NCI-H1105 (cell line): ENCODE results near the gene ELFN1.

Experiments used
- DNase-seq: peaks from one replicate; lab custom pipeline; 2025; lab: John Stamatoyannopoulos, UW

The ELFN1 gene

DNA sequence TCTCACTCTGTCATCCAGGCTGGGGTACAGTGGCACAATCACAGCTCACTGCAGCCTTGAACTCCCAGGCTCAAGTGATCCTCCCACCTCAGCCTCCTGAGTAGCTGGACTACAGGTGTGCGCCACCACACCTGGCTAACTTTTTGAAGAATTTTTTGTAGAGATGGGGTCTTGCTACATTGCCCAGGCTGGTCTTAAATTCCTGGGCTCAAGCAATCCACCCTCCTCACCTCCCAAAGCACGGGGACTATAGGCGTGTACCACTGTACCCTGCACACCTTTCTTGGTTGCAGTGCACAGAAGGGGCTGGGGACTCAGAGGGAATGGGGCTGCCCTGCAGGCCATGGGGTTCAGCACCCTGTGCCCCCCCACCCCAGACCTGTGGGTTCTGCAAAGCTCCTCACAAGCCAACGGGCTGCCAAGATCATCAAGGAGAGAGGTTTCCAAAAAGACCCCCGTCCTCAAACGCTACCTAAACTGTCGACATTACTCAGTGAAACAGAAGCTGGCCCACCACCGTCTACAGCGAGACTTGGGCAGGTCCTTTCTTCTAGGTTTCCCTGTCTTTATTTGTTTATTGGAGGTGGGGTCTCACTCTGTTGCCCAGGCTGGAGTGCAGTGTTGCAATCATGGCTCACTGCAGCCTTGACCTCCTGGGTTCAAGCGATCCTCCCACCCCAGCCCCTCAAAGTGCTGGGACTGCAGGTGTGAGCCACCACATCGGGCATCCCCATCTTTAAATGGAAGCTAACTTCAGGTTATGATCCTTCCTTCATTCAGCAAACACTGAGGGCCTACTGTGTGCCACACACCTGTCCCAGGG is 26.6 kb upstream of the ELFN1 start:
- DNase-seq, result no peak

DNA sequence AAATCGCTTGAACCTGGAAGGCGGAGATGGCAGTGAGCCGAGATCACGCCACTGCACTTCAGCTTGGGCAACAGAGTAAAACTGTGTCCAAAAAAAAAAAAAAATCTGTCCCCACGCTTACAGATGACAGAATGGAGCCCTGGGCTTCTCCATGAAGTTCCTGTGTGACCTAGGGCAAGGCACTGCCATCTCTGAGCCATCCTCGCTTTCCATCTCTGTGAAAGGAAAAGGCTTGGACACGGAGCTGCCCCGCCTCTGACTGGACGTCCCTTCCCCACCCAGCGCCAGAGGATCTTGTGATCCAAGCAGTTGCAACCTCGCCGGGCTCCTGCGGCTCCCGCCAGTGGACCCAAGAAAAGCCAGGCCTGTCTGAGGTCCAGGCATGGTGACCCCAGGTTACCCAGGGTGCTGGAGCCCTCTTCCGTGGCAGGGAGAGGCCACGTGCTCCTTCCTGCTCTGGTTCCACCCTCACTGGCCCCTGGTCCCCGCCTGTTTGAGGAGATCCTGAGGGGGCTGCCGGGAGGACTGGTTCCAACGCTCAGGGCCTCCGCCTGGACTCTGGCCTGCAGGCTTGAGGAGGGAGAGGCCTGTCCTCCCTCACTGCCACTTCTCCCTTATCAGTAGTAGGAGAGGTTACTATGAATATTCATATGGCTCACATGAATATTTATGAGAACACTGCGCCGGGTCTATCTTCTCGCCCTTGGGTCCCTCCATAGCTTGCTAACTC is 25.6 kb upstream of the ELFN1 start:
- DNase-seq, result no peak

DNA sequence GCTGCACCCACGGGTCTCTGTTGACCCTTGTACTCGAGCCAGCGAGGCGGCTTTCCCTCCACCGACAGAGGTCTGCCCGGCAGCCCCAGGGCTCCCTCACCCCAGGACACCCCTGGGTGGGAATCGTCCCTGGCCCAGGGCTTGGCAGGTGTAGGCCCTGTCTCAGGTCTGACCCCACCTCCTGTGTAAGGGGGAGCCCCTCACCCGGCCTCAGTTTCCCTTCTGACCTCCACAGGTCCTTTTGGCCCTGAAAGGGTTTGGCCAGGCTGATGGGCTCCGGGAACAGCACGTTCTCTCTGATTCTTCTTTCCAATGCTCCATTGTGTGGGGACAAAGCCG is 25.0 kb upstream of the ELFN1 start:
- DNase-seq, result no peak

DNA sequence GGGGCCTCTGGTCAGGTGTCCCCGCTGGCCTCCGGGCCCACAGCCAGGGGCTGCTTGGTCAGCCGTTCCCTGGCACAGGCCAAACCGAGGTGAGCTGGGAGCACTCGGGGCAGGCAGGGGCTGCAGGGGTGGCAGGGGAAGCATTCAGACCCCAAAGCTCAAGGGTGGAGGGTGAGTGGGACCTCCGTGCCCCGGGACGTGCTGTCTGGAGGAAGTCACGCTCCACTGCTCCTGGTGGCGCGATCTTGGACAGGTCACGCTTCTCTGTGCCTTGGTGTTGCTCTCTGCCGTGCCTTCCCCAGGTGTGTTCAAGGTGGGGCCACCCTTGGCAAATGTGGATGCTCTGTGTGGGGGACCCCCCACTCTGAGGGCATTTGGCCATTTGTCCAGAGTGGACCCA is 24.6 kb upstream of the ELFN1 start:
- no peak for DNase-seq

DNA sequence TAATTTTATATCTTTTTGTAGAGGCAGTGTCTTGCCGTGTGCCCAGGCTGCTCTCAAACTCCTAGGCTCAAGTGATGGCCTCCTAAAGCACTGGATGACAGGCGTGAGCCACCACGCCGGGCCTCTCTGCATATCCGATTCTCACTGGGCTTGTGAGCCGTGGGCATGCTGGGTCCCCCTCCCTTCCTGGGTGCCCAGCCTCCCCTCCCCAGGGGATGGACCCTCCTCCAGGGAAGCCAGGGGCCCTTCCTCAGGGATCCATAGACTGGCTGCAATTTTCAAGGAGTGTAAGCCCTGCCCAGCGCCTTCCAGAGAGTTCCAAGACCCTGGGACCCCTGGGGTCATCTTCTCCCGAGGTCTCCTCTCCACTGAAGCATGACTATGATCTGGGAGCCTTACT is 23.7 kb upstream of the ELFN1 start:
- DNase-seq, result no peak

DNA sequence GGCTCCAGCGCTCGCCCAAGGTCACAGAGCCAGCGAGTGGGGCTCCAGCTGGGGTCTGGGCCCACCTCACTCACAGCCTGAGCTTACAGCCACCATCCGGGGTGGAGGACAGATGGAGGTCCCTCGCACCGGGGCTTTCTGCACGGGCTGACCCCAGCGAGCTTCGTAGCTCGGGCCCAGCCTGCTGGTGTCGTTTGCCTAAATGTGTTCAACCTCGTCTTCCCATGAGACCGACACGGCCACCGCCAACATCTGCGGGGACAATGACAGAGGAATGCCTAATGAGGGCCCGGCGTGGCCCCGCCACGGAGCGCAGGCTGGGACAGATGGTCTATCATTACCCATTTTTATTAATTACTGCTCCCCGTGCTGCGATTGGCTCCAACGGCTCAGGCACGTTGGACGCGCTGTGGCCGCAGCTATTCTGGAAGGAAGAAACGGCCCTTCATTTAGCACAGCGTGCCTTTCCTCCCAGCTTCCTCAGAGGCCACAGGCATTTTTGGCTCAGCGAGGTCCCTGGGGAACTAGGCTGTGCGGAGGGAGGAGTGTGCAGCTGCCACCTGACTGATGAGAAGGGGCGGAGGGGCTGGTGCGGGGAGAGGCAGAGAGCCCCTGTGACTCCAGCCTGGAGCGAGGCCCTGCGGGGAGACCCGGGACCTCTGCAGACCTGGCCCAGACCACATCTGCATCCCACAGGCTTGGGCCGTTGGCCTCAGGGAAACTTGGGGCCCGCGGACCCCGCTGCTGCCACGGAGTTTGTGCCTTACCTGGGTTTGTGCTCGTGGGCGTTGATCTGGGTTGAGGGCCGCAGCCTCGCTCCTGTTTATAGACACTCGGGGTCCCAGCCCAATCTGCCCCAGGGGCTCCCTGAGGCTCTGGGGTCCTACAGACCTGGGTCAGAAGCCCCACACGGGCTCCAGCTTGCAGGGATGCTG is 22.9 kb upstream of the ELFN1 start:
- no peak for DNase-seq

DNA sequence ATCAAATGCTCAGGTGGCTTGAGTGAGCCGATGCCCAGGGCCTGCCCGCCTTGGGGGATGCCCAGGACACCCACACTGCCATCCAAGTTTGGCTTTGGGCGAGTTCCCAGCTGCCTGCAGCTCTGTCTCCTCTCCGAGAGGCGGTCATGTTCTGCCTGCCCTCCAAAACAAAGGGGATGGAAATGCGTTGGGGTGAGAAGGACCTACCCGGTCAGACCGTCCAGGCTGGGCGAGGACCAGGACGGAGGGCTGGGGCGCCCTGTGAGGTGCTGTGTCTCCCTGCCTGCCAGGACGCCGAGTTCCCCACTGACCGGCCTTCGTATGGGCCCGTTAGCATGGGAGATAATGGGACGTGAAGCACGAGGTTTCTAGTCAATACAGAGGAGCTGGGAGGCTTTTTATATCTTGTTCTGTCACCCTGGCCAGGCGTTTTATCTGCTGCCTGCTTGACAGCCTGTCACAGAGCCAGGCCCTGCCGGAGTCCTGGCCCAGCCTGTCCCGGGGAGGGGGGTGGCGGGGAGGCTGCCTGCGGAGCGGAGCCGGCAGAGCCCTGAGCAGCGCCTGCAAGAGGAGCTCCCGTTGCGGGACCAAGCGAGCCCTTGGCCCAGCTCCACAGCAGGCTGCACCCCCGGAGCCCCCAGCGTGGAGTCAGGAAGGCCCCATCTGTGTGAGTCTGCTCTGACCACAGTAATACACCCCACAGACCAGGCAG is 22.0 kb upstream of the ELFN1 start:
- no peak for DNase-seq

DNA sequence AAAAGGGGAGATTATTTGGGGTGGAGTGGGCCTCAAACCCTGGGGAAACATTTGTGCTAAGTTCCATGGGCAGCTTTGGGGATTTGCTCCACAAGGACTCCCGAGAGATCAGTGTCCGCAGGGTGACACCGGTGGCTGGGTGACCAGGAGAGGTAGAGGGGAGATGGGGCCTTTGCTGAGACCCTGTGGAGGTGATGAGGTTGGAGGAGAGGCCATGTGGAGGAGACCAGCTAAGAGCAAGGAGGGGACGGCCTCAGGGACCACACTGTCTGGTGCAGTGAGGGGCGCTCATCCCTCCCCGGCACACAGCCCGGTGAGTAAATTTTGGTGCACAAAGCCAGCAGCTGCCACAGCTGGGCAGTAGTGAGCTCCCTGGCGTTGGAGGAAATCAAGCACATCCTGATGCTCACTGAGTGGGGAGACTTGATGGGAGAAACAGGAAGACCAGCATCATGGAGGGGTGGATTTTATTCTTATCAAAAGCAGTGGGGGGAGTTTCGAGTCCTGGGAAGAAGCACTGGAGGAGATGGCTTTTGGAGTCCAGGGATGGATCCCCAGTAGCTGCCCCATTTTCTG is 20.2 kb upstream of the ELFN1 start:
- no peak for DNase-seq

DNA sequence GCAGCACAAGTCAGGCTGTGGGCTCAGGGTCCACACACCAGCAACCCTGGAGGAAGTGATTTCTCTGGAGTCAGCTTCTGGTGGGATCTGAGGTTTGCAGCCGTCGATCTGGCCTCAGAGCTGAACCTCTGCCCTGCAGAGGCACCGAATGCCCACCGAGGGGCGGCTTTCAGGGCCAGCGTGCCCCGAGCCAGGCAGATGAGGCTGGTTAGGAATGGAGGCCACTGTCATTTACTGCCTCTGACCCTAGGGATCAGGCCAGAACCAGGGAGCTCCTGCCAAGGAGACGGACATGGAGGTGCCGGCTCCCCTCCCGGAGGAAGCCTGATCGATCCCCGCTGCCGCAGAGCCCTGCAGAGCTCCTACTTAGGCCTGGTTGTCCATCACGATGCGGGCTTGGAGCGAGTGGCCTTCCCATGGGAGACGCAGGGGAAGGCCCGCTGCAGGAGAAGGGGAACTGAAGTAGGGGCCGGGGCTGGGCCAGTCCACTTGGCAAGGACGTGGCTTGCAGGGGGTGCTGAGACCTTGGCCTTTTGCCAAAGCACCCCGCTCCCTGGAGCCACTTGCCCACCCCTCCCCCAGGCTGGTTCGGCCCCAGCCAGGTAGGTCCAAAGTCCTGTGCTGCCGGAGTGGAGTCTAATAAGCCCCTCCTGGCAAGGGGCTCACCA is 19.6 kb upstream of the ELFN1 start:
- no peak for DNase-seq

DNA sequence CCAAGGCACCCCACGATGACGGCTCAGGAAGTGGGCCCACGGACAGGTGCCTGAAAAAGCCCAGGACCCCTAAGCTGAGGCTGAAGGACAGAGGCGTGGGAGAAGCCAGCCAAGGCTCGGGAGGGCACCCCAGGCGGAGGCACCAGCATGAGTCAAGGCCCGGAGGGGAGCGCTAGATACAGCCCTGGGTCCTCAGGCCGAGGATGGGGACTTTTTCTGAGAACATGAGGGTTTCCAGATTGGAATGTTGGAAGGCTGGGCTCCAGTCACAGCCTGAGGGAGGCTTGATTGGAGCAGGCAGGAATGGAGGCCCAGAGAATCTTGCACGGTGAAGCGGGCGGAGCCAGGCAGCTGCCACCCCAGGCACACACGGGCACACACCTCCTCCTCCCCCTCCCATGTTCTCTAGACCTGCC is 19.0 kb upstream of the ELFN1 start:
- DNase-seq, result no peak

DNA sequence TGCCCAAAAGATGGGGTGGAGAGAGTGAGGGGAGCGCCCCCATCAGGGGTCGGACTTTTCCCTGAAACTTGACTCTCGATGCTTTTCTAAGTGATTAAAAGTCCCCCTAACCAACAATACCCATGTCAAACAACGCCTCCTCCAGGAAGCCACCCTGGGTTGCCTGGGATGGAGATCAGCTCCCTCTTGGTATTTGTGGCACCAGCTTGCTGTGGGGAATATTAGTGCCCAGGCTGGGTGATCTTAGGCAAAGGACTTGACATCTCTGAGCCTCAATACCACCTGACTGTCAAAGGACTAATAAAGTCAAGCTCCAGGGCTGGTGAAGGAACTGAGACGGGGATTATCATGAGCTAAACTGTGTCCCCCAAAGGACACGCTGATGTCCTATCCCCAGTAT is 18.2 kb upstream of the ELFN1 start:
- DNase-seq, result no peak

DNA sequence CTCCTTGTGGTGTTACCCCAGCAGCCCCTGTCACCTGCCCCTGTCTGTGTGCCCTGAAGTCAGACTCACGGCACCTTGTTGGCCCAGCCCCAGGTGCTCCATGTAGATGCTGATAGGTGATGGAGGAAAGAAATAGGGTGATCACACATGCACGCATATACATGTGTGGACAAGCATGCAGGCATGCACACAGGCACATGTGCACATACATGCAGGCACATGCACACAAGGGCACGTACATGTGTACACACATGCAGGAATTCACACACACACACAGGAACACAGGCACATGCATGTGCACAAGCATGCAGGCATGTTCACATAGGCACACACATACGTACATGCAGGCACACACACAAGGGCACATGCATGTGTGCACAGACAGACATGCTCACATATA is 16.6 kb upstream of the ELFN1 start:
- DNase-seq, result no peak

DNA sequence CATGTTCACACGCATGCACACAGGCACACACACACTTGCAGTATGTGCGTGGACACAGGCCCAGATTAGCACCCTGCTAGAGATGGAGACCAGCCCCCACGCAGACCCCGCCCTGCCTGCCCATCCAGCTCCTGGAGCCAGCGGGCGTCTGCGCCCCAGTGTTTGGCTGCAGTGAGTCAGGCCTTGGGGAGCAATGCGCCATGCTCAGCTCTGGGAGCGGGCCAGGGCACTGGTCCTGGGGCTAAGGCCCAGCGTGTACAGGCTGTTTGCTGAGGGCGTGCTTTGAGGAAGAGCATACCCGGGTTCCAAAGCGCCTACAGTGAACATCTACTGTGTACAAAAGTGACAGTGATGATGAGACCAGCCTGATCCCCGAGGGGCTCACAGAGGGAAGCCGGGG is 16.0 kb upstream of the ELFN1 start:
- no peak for DNase-seq

DNA sequence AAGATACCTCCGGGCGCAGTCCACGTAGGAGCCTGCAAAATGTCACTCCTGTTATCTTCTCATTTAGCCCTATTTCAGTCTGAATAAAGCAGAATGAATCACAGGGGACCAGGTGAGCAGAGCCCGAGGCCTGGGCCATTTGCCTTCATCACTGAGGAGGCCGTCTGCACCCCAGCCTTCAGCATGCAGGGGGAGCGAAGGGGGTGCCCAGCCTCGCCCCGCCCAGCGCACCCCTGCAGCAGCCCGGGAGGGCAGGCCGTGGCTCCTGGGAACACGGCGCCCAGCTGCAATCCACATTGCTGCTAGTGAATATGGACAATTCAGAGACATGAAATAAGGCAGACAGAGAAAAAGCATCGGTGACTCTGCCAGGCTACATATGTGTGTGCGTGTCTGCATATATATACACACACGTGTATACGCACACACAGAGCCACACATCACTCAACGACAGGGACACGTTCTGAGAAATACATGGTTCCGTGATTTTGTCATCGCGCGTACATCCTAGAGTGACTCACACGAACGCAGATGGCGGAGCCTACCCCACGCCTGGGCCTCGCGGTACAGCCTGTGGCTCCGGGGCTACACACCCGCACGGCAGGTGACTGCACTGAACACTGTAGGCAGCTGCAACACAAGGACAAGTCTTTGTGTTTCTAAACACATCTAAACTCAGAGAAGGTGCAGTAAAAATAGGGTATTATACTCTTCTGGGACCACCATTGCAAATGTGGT is 15.2 kb upstream of the ELFN1 start:
- no peak for DNase-seq

DNA sequence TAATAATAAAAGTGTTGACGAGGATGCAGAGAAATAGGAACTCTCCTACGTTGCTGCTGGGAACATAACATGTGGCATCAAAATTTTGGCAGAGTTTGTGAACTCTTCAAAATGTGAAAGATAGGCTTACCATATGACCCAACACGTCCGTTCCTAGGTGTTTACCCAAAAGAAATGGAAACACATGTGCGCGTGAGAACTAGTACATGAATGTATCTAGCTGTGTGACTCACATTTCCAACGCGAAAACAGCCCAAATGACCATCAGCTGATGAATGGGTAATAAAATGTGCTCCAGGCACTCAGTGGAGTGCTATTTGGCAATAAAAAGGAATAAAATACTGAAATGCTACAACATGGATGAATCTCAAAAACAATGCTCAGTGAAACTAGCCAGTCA is 10.4 kb upstream of the ELFN1 start:
- DNase-seq, result no peak

DNA sequence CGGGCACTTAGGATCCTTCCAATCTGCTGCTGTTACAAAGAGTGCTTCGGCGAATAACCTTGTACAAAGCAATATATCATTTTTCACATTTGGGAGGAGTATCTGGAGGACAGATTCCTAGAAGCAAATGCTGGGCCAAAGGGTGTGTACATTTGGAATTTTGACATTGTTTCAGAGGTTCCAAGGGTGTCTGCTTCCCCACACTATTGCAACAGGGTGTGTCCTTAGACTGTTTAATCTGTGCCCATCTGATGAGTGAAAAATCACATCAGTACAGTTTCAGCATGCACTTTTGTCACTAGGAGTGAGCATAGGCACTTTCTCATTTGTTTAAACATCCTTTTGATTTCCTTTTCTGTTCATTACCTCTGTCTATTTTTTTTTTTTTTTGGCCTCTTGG is 8.6 kb upstream of the ELFN1 start:
- no peak for DNase-seq

DNA sequence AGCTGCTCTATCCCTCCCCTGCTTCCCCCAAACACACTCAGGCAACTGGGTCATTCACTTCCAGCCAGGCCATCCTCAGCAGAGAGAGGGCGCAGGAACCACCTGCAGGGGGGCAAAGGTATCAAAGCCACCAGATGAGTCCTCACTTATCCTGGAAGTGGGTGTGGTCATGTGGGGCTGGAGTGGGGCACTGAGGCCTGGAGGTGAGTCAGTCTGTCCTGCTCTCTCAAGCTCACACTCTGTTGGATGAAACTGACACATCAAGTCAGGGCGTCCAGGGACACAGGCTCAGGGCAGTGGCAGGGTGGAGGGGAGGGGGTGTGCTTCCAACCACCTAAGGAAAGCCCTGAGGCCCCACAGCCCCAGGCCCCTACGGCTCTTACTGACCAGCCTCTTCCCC is 8.0 kb upstream of the ELFN1 start:
- no peak for DNase-seq

DNA sequence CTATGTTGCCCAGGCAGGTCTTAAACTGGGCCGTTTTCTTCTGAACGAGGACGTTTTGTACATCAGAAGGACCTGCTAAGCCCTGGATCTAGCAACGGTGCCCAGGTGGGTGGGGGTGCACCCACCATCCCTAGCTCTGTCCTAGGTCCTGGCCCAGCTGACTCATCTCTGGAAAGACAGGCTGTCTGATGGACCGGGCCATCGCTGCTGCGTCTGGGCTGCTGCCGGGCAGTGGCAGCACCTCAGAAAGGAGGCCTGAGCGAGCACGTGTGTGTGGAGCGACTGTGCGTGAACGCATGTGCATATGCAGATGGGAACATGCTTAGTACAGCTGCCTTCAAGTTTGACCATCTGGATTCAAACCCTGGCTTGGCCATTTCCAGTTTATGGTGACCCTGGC is 7.3 kb upstream of the ELFN1 start:
- DNase-seq, result no peak

DNA sequence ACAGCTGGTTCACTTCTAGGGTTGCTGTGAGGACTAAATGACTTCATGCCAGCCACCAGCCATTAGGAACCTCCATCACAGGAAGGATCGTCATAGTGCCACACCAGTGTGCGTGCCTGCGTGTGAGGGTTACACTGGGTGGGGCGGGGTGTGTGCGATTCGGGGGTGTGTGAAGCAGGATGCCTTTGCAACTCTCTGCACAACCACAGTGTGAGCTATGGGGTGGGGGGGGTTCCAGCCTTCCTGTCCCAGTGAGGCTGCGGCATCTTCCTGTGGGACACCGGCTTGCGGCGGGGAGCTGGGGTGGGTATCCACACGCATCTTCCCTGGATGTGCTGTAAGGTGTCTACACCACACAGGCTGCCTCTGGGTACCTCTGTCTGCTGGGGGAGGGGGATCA is 6.9 kb upstream of the ELFN1 start:
- no peak for DNase-seq

DNA sequence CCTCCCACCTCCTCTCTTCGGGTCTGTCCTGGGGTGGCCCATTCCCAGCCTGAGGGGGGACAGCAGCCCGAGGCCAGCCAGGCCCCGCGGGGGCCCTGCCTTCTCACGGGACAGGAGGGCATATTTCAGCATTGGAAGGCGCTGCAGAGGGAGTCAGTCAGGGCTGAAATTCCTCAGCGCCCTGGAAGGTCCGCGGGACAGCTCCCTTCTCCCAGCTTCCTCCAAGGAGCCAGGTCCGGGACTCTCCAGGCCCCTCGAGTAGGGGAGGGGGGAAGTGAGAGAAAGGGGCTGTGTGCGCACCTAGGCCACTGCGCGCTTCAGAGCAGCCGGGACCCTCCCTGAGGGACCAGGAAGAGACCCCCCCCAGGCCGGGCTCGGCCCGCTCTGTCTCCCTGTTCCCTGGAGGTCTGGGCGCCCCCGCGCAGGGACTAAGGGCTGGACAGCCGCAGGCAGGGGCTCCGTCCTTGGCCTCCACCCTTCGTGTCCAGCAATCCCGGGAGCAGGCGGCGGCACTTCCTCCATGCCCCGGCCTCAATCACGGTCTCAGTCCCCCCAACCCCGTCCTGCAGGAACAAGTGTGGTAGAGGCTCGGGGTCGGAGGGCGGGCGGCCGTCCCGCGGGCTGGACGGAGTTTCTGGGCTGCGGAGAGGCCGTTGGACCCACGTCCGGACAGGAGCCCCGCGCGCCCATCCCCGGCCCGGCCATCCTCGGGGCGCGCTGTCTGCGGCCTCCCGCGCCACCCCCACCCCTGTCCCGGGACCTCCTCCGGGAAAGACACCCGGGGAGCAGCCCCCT is 6.0 kb upstream of the ELFN1 start:
- DNase-seq, result no peak
